ENCODE results near the gene NID1.

GRCh38 chr1:236108027-236108648 is 43.2 kb upstream of the NID1 start:
- TF ChIP-seq TAF1 (IDR thresholded peaks at IDR 0.05; ENCODE audit: low read depth): no peak
- no peak for TF ChIP-seq NFIC (IDR thresholded peaks at IDR 0.05)
- TF ChIP-seq, protein P1, sequence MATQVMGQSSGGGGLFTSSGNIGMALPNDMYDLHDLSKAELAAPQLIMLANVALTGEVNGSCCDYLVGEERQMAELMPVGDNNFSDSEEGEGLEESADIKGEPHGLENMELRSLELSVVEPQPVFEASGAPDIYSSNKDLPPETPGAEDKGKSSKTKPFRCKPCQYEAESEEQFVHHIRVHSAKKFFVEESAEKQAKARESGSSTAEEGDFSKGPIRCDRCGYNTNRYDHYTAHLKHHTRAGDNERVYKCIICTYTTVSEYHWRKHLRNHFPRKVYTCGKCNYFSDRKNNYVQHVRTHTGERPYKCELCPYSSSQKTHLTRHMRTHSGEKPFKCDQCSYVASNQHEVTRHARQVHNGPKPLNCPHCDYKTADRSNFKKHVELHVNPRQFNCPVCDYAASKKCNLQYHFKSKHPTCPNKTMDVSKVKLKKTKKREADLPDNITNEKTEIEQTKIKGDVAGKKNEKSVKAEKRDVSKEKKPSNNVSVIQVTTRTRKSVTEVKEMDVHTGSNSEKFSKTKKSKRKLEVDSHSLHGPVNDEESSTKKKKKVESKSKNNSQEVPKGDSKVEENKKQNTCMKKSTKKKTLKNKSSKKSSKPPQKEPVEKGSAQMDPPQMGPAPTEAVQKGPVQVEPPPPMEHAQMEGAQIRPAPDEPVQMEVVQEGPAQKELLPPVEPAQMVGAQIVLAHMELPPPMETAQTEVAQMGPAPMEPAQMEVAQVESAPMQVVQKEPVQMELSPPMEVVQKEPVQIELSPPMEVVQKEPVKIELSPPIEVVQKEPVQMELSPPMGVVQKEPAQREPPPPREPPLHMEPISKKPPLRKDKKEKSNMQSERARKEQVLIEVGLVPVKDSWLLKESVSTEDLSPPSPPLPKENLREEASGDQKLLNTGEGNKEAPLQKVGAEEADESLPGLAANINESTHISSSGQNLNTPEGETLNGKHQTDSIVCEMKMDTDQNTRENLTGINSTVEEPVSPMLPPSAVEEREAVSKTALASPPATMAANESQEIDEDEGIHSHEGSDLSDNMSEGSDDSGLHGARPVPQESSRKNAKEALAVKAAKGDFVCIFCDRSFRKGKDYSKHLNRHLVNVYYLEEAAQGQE (IDR thresholded peaks at IDR 0.05; ENCODE audit: low read depth): no peak
- no peak for TF ChIP-seq FOXM1 (IDR thresholded peaks at IDR 0.05; ENCODE audit: borderline replicate concordance, low read depth)
- TF ChIP-seq CREB1 (IDR thresholded peaks at IDR 0.05; ENCODE audit: low read depth): no peak
